DMS79 (cell line): ENCODE results near the gene STXBP3.
A peak's percentile ranks its signal among the peaks of the same experiment; 100 is the strongest.
"Not testable (repeated sequence)": the region's sequence is repeated elsewhere in the genome, so short reads cannot be mapped to it uniquely, and the experiment has no call there.

Source experiments
- DNase-seq: peaks from one replicate; lab custom pipeline; 2025; lab: John Stamatoyannopoulos, UW

Gene STXBP3

GRCh38 chr1:108728327-108728923, 18.0 kb upstream of the STXBP3 start:
- no peak for DNase-seq

DNA sequence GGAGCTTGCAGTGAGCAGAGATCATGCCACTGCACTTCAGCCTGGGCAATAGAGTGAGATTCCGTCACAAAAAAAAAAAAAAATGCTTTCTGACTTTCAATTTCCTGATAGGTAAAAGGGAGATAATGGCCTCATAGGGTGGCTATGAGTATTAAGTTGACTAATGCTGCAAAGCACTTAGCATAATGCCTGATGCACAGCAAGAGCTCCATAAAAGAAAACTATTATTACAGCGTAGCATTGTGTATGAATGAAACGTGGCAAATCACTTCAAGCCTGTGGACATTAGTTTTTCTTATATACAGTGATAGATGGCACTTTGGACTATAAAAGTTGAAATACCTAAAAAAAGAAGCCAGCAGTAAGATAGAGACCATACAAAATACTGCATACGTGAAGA, 17.0 kb upstream of the STXBP3 start:
- no peak for DNase-seq

GRCh38 chr1:108732398-108732797, 14.1 kb upstream of the STXBP3 start:
- DNase-seq: no peak

DNA sequence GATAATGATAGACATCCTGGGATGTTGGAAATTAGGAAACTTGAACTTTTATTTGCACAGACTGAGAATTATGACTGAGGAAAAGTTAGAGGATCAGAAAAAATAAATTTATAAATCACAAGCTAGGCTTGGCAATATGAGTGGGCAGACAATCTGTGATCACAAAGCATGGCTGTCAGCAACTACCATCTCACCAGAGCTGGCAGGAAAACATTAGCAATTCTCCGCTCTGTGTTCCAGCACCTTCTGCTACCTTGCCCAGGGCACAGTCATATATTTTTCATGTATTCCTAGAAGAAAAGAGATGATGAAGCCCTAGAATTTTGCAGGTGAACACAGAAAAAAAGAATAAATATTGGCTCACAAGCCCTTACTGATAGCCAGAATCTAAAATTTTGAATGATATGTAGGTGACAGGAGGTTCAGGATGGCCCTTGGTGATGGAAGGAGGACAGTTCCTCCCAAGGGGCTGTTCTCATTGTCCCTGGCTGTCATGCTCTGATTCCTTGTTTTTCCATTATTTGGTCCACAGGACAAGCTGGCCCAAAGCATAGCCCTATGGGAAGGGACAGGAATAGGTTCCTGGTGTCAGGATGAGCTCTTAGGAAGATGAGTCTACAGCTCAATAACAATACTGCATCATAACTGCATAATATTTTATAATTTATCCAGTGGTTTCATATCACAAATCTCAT, 12.2 kb upstream of the STXBP3 start:
- no peak for DNase-seq

DNA sequence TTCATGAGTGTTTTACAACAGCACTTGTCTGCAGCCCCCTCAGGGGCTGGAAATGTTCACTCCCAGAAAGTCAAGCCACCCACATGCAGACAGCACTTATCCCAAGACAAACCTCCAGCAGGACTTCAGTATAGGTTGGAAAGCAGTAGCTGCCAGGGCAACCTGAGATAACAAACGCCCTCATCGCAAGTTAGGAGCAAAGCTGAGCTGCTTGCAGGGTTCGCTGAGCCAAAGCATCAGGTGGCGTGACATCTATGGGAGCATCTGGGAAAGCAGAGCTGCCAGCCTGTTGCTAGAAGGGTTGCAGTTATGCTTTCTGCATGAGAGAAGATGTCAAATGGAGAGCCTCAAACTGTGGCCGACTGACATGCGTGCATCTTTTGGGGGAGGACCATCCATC, 4.2 kb upstream of the STXBP3 start:
- DNase-seq: no peak

- no peak for DNase-seq
These were observed 493 bp upstream of the STXBP3 start for GRCh38 chr1:108745980-108746381.

DNA sequence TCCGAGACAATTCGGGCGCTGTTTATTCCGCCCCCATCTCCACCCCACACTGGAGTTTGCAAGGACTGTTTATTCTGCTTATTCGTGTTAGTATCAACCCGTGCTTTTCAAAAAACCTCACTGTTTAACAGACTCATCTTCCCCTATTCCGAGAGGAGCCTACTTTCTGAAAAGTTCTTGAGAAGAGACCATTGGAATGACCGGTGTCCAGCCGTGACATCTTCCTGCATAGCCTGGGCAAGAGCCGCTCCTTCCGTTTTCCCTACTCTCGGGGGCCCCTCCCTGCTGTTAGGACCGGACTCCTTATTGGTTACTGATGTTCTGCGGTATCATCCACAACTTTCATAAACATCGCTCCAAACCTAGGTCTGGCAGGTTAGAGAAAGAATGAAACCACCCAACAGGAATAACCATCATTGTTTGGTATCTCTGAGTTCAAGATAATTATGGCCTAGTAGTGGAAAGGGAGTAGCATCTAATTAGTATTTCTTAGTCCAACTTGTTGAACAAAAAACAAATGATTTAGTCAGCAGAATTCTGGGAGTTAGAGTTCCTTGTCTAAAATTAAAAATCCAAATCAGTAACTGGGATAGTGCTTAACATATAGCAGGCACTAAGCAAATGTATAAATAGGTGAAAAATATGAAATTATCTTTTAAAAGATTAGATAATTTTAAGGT, 837 bp downstream of the STXBP3 start:
- peak; percentile 43 for DNase-seq

DNA sequence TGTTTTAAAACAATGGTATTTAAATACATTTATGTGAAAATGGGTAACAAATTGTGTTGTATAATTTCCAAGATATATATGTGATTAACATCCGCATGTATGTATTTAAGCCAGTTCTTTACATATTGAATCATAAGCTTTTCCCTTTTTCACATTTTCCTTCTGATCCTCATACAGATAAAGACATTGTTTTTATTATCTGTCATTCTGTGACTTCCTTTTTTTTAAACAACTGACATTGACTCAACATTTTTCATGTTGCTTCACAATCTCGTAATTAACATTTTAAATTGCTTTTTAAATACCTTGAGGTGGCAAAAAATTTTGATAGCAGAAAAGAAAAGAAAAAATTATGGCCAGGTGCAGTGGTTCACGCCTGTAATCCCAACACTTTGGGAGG, 1.4 kb downstream of the STXBP3 start:
- no peak for DNase-seq

DNA sequence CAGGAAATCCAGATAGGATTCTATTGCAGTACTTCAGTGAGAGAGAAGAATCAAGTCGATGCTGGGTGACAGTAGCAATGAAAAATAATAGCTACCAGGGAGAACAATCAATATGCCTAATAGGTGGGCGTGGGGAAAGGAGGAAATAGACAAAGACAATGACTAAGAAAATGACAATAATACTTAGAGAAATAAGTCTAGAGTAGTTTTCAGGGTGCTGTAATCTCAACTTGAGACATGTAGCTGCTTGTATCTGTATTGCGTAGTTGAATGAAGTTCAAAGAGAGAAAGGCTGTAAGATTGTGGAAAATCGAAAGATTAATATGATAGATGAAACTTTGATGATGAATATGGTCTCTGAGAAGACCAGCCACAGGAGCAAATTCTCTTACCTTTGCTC, 2.6 kb downstream of the STXBP3 start:
- no peak for DNase-seq

GRCh38 chr1:108750476-108751181, 4.2 kb downstream of the STXBP3 start:
- DNase-seq: no peak

DNA sequence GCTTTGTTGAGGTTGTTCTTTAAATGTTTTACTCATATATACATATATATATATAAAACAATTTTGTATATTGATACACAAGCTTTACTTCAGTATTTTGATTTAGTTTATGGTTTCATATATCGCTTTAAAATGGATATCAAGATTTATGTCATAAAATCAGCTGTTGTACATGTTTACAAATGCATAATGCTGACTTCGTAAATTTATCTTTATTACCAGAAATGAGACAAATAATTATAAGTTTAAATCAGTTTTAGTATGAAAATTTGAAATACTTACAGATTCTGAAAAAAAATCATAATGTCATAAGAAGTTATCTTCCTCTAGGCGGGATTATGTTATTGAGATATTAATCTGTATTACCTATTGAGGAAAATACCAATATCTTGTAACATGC, 6.9 kb downstream of the STXBP3 start:
- DNase-seq: no peak

DNA sequence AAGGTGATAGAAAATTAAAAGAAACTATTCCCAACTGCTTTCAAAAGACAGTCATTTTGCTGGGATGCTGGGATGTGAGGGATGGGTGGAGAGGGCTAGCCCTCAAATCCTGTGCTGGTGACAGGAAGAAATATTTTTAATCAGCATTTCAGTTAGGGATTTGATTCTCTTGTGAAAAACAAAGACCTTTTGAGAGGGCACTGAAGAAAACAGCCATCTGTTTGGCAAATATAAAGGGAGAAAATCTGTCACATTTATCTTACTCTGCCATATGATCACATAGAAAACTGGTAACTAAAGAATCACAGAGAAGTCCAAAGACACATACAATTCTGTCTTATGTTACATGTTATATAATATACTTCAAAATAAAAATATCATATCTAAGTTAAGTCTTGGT, 12.3 kb downstream of the STXBP3 start:
- no peak for DNase-seq

- DNase-seq: no peak
These were observed 20.6 kb downstream of the STXBP3 start for GRCh38 chr1:108767115-108767514.

- DNase-seq: no peak
These were observed 21.2 kb downstream of the STXBP3 start for GRCh38 chr1:108767708-108768107.

DNA sequence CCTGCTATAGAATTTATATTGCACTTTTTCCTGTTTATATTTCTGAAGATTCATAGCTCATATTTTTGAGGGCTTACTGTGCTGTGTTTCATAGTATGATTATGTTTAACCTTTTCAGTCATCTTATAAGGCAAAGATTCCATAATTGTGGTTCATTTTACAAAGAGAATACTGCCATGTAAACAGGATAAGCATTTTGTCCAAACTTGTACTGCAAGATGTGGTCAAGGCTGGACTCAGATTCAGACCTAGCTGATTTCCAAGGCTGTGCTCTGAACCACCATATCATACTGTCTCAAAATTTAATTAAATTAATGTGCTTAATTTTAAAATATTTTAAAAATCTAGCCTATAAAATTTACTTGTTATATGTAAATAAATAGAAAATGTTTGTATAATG, 31.4 kb downstream of the STXBP3 start:
- DNase-seq: no peak

DNA sequence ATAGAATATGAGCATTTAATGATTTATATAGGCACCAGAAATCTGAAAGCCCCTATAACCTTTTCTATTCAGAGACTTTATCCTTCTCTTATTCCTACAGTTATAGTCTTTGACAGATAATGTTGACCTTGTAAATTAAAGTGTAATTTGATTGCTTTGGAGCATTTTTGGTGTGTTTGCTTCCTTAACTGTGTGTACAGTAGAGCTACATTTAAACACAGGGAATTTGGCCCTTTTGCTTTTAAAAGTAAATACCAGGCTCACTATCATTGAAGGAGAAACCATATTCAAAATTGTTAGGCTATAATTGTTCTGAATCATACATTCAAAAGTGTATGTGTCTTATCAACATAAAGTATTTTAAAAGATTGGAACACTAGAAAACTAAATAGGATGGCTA, 33.0 kb downstream of the STXBP3 start:
- DNase-seq: no peak

GRCh38 chr1:108780937-108781574, 34.6 kb downstream of the STXBP3 start:
- no peak for DNase-seq

DNA sequence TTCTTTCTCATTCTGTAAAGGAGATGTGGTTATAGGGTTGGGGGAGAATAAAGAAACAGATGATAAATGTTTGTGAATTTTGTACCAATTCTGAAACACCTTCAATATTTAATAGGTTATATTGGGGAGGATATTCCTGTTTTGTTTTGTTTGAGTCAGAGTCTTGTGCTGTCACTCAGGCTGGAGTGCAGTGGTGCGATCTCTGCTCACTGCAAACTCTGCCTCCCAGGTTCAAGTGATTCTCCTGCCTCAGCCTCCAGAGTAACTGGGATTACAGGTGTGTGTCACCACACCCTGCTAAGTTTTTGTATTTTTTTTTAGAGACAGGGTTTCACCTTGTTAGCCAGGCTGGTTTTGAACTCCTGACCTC, 35.1 kb downstream of the STXBP3 start:
- DNase-seq: not testable (repeated sequence)

GRCh38 chr1:108785264-108785663, 38.8 kb downstream of the STXBP3 start:
- no peak for DNase-seq

DNA sequence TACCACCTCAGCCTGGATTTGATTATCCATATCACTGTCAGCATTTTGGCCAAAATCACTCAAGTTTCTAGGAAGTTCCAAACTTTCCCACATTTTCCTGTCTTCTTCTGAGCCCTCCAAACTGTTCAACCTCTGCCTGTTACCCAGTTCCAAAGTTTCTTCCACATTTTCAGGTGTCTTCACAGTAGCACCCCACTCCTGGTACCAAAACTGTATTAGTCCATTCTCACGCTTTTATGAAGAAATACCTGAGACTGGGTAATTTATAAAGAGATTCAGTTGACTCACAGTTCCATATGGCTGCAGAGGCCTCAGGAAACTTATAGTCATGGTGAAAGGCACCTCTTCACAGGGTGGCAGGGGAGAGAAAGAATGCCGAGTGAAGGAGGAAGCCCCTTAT, 39.4 kb downstream of the STXBP3 start:
- DNase-seq: no peak

GRCh38 chr1:108791790-108792189, 45.3 kb downstream of the STXBP3 start:
- no peak for DNase-seq

DNA sequence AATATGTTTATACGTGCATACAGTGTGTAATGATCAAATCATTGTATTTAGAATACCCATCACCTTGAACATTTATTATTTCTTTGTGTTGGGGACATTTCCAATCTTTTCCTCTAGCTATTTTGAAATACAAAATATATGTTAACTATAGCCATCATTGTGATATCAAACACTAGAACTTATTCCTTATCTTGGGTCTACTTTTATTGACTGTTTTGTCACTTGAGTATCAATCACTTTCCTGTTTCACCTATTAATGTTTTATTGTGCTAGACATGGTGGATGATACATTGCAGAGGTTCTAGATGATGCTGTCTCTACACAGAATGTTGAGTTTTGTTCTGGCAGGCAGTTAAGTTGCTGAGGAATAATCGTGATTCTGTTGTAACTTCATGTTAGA, 45.9 kb downstream of the STXBP3 start:
- DNase-seq: no peak

DNA sequence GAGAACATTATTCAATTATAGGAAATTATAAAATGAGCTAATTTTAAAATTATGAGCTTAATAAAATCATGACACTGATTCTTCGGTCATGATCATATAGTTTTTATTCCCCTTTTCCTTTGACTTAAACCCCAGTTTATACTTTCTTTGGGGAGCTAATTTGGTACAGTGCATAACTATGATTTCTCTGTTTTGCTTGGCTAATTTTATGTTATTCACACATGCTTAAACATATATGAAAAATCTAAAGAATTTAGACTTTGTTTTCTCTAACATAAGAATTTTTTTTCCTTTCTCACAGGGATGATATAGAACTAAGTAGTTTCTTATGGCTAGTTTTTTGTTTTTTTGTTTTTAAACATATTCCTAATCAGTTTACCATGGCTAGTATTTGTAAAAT, 52.5 kb downstream of the STXBP3 start:
- no peak for DNase-seq
